A549 (cell line): ENCODE measurements around the gene SEMA5A.

ENCODE experiments used
- ESRRA ChIP-seq: fragments of 150-350 bp; IDR thresholded peaks from 2 replicates; pipeline ENCODE4 v1.6.1; 2014; ENCODE audit warnings: mild to moderate bottlenecking, low read length, borderline replicate concordance
- POLR2A ChIP-seq: IDR thresholded peaks from 2 replicates; pipeline ENCODE4 v1.6.1; 2012; ENCODE audit warnings: mild to moderate bottlenecking, low read length
- RCOR1 ChIP-seq: fragments of 150-350 bp; IDR thresholded peaks from 2 replicates; pipeline ENCODE4 v1.6.1; 2014; ENCODE audit warnings: antibody characterized with exemption, low read length, low read depth
- RFX5 ChIP-seq: fragments of 450-650 bp; IDR thresholded peaks from 2 replicates; pipeline ENCODE4 v1.7.1; 2014; ENCODE audit warnings: antibody characterized with exemption, mild to moderate bottlenecking, moderate library complexity
- SMC3 ChIP-seq: fragments of >200 bp; sonication (Bioruptor Twin); formaldehyde crosslinking; IDR thresholded peaks from 3 replicates; pipeline ENCODE4 v1.6.1; 2018; ENCODE audit warnings: inconsistent platforms
- TF ChIP-seq, protein P1 (sequence below): fragments of >200 bp; sonication (Bioruptor Twin); formaldehyde crosslinking; IDR thresholded peaks from 3 replicates; pipeline ENCODE4 v1.5.1; 2016

DNA sequence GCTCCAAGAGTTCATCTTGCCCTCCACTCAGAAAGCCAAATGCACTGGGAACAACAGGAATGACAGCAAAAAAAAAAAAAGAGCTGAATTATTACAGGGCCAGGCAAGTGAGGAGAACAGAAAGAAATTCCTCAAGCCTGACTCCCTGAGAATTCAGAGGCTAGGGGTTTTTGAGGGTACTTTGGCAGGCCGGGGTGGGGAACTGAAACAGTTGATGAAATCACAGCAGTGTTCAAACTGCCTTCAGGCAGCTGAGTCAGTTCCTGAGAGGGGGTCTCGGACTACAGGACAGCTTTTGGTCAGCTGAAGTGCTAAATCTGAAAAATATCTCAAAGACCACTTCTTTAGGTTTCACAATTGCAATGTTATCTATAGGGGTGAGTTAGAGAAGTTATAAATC lies 419.4 kb downstream of the SEMA5A start:
- TF ChIP-seq POLR2A (no peak), RCOR1 (no peak), RFX5 (no peak), ESRRA (no peak), SMC3 (no peak)
- TF ChIP-seq, protein P1, sequence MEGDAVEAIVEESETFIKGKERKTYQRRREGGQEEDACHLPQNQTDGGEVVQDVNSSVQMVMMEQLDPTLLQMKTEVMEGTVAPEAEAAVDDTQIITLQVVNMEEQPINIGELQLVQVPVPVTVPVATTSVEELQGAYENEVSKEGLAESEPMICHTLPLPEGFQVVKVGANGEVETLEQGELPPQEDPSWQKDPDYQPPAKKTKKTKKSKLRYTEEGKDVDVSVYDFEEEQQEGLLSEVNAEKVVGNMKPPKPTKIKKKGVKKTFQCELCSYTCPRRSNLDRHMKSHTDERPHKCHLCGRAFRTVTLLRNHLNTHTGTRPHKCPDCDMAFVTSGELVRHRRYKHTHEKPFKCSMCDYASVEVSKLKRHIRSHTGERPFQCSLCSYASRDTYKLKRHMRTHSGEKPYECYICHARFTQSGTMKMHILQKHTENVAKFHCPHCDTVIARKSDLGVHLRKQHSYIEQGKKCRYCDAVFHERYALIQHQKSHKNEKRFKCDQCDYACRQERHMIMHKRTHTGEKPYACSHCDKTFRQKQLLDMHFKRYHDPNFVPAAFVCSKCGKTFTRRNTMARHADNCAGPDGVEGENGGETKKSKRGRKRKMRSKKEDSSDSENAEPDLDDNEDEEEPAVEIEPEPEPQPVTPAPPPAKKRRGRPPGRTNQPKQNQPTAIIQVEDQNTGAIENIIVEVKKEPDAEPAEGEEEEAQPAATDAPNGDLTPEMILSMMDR = no peak
